PC-3 (cell line): ENCODE results near the gene DMAP1. TPM values are rescaled to one million over a fixed set of nuclear protein-coding genes. Genes with fewer than 3 reads are reported as not detected.

ENCODE experiments used
- ATAC-seq: fragments of 200-7000 bp; cut with Tn5 transposase; 2 replicates; pipeline ENCODE4 v1.9.1; 2020; ENCODE audit warnings: mild to moderate bottlenecking, moderate library complexity
- BruUV-seq: library from RNA; stranded (reverse); fragments of 400-500 nt; replicated peaks from 2 replicates; lab custom pipeline; 2021; lab: Mats Ljungman, UMichigan
- CTCF ChIA-PET: fragments of 300-600 bp; sonication (Branson Sonifier 250); formaldehyde crosslinking; loops from one replicate; lab custom pipeline; 2022; ENCODE audit warnings: antibody characterized with exemption; lab: Charles Lee
- POLR2A ChIA-PET: fragments of 300-600 bp; sonication (Branson Sonifier 250); formaldehyde crosslinking; loops from one replicate; lab custom pipeline; 2022; ENCODE audit warnings: antibody characterized with exemption; ENCODE audit not compliant: unreplicated experiment; lab: Charles Lee
- DNase-seq: peaks from one replicate; pipeline ENCODE4 v3.0.0-alpha.2; 2015
- H2AFZ ChIP-seq: fragments of 300-600 bp; sonication (generic); 2 replicates; pipeline ENCODE4 v1.6.0; 2016; ENCODE audit warnings: antibody characterized with exemption, low read length
- H3F3A ChIP-seq: fragments of 300-600 bp; sonication (generic); one replicate; pipeline ENCODE4 v1.6.0; 2017; ENCODE audit warnings: antibody characterized with exemption, low read length, control low read depth, mild to moderate bottlenecking; ENCODE audit not compliant: unreplicated experiment
- H3K27ac ChIP-seq: fragments of 300-600 bp; sonication (generic); 2 replicates; pipeline ENCODE4 v1.5.1; 2016; ENCODE audit warnings: mild to moderate bottlenecking, low read length
- H3K27me3 ChIP-seq: fragments of 300-600 bp; sonication (generic); 2 replicates; pipeline ENCODE4 v1.6.1; 2016; ENCODE audit warnings: low read length, mixed read lengths
- H3K36me3 ChIP-seq: fragments of 300-600 bp; sonication (generic); 2 replicates; pipeline ENCODE4 v1.6.1; 2016; ENCODE audit warnings: low read depth, mixed run types, low read length, mixed read lengths
- H3K4me1 ChIP-seq: fragments of 300-600 bp; sonication (generic); 2 replicates; pipeline ENCODE4 v1.5.1; 2016; ENCODE audit warnings: low read length; ENCODE audit not compliant: insufficient read depth
- H3K4me2 ChIP-seq: fragments of 300-600 bp; sonication (generic); 2 replicates; pipeline ENCODE4 v1.6.0; 2016; ENCODE audit warnings: low read length
- H3K4me3 ChIP-seq: fragments of 300-600 bp; sonication (generic); 2 replicates; pipeline ENCODE4 v1.5.1; 2016; ENCODE audit warnings: mild to moderate bottlenecking, low read length, mixed read lengths
- H3K79me2 ChIP-seq: fragments of 300-600 bp; sonication (generic); 2 replicates; pipeline ENCODE4 v1.6.1; 2017; ENCODE audit warnings: low read length, mixed read lengths
- H3K9ac ChIP-seq: fragments of 300-600 bp; sonication (generic); 2 replicates; pipeline ENCODE4 v1.6.0; 2016; ENCODE audit warnings: mild to moderate bottlenecking, low read length
- H3K9me2 ChIP-seq: fragments of 300-600 bp; sonication (generic); replicated peaks from 2 replicates; pipeline ENCODE4 v1.6.1; 2016; ENCODE audit warnings: mixed run types, low read length, mixed read lengths
- H3K9me3 ChIP-seq: fragments of 300-600 bp; sonication (generic); 2 replicates; pipeline ENCODE4 v1.6.1; 2016; ENCODE audit warnings: low read length, mixed read lengths
- H4K20me1 ChIP-seq: fragments of 300-600 bp; sonication (generic); 2 replicates; pipeline ENCODE4 v1.6.1; 2016; ENCODE audit warnings: low read length, mixed read lengths
- CTCF ChIP-seq: fragments of 300-600 bp; sonication (generic); conservative IDR thresholded peaks from 2 replicates; pipeline ENCODE4 v1.5.1; 2017; ENCODE audit warnings: antibody characterized with exemption, low read depth, mild to moderate bottlenecking, low read length
- EZH2 ChIP-seq: fragments of 300-600 bp; sonication (generic); IDR thresholded peaks from one replicate; pipeline ENCODE4 v1.6.1; 2017; ENCODE audit warnings: antibody characterized with exemption, mild to moderate bottlenecking, low read length; ENCODE audit not compliant: unreplicated experiment
- EZH2phosphoT487 ChIP-seq: fragments of 300-600 bp; sonication (generic); IDR thresholded peaks from 2 replicates; pipeline ENCODE4 v1.6.1; 2018; ENCODE audit warnings: mild to moderate bottlenecking, antibody characterized with exemption, low read length, borderline replicate concordance
- intact Hi-C: fragments of 100-400 bp; cut with micrococcal nuclease; formaldehyde crosslinking; loops from 2 replicates; pipeline ENCODE4 v1.9.0; 2023
- total RNA-seq: library from RNA; depleted of rRNA; stranded (reverse); fragments of >200 nt; gene quantifications from 2 replicates; pipeline ENCODE4 v1.2.3, GENCODE V29; 2014

The DMAP1 gene
- total RNA-seq, 1 experiment from 2014 or later: 55.5 TPM

DNA sequence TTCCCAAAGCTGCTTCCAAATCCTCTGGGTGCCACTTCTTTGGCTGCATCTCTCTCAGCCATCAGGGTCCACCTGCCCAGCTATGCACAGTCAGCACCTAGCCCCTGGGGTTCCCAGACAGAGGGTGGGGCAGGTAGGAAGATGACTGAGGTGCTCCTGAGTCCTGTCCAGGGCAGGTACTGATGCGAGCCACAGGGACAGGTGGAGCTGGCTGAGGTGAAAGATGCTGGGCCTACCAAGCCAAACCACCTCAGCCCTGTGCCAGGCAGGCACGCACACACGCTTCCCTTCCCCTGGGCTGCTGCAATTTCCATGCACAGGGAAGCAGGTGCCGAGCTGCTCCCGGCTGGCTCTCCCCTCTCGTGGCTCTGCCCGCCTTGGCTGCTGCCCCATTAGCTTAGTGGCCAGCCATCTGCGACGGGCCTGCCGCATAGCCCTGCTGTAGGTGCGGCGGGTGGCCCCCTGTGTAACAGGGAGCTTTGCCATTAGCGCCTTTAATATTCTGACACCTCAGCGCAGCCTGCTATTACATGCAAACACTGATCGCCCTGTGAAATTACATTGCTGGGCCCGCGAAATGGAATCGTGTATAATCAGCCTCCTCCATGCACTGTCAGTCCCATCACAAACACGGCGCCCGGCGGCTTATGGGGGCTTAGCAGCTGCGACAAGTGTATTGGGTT, 38.9 kb downstream of the DMAP1 start:
- CTCF ChIA-PET: no interaction called here
- POLR2A ChIA-PET: interaction anchor here (0.7 kb wide), 1 partner anchor 916 kb away, joined by 3 read pairs; no protein-coding TSS in a partner anchor
- no peak for TF ChIP-seq EZH2
- no peak for TF ChIP-seq EZH2phosphoT487
- no peak for TF ChIP-seq CTCF
- intact Hi-C loops: no loop called here
- no peaks in the 10 kb centered on the region for H3K9me2 ChIP-seq
- no peaks in the 10 kb centered on the region for H3K27me3 ChIP-seq
- no peak overlapping the region for H3K27ac ChIP-seq
- no peaks in the 10 kb centered on the region for H4K20me1 ChIP-seq
- H3K9me3 ChIP-seq: no peaks in the 10 kb centered on the region
- no peak overlapping the region for H3K4me2 ChIP-seq
- H3K4me1 ChIP-seq: no peaks in the 10 kb centered on the region
- H3K4me3 ChIP-seq: no peak overlapping the region
- H3F3A ChIP-seq: no peaks in the 10 kb centered on the region
- BruUV-seq: no TSS peak
- no peak for ATAC-seq
- H3K9ac ChIP-seq: no peak overlapping the region
- no peaks in the 10 kb centered on the region for H3K36me3 ChIP-seq
- H2AFZ ChIP-seq: no peak overlapping the region
- DNase-seq: no peak
- H3K79me2 ChIP-seq: no peaks in the 10 kb centered on the region

DNA sequence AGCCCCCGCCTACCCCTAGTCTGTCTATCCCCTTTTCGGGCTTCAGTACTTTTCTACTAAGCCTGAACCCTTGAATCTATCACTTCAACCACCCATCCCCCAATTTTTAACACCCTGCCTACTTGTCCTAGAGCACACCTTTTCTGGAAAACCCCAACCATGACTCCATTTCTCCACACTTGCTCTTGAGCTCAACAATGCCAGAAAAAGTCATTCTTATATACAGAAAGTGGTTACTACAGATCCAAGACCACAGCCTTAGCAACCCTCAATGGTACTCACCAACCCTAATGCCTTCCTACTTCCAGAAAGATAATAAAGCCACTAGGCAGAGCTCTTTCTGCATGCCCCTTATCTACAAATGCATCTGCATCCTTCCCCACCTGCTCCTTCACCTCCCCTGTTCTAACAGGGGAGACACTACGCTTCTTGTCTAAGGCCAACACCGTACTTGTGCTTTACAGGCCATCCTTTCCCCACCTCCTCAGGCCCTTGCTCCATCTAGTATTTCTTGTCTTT, 41.2 kb downstream of the DMAP1 start:
- Histone ChIP-seq H3K4me2 (no peak overlapping the region), H3K9me2 (no peaks in the 10 kb centered on the region), H3K27ac (no peak overlapping the region), H3F3A (no peaks in the 10 kb centered on the region), H3K9me3 (no peaks in the 10 kb centered on the region), H3K36me3 (no peaks in the 10 kb centered on the region), H2AFZ (no peak overlapping the region), H4K20me1 (no peaks in the 10 kb centered on the region), H3K79me2 (no peaks in the 10 kb centered on the region), H3K4me3 (no peak overlapping the region), H3K27me3 (no peaks in the 10 kb centered on the region), H3K4me1 (no peaks in the 10 kb centered on the region), H3K9ac (no peak overlapping the region)
- TF ChIP-seq EZH2phosphoT487 (no peak), EZH2 (no peak), CTCF (no peak)
- BruUV-seq: no TSS peak
- intact Hi-C loops: no loop called here
- CTCF ChIA-PET: no interaction called here
- POLR2A ChIA-PET: no interaction called here
- DNase-seq (no peak), ATAC-seq (no peak)
